HG03039 (cell line): ENCODE measurements around the gene SERGEF.

Source experiments
- ATAC-seq: cut with Tn5 transposase; IDR thresholded peaks from one replicate; pipeline ENCODE4 v1.9.1; 2021; ENCODE audit warnings: mild to moderate bottlenecking, moderate library complexity; ENCODE audit not compliant: unreplicated experiment

The SERGEF gene

GRCh38 chr11:17760102-17761029 is 252.5 kb downstream of the SERGEF start:
- no peak for ATAC-seq

GRCh38 chr11:17755891-17756290 is 257.0 kb downstream of the SERGEF start:
- no peak for ATAC-seq

- no peak for ATAC-seq
Observed at GRCh38 chr11:17753641-17754040, 259.2 kb downstream of the SERGEF start.

- ATAC-seq = no peak
Observed at GRCh38 chr11:17753153-17753552, 259.7 kb downstream of the SERGEF start.

- ATAC-seq = no peak
Observed at GRCh38 chr11:17752144-17752543, 260.7 kb downstream of the SERGEF start.

GRCh38 chr11:17751558-17751957 is 261.3 kb downstream of the SERGEF start:
- no peak for ATAC-seq

GRCh38 chr11:17750801-17751165 is 262.1 kb downstream of the SERGEF start:
- no peak for ATAC-seq

GRCh38 chr11:17750013-17750800 is 262.6 kb downstream of the SERGEF start:
- ATAC-seq = no peak

GRCh38 chr11:17748761-17749721 is 263.8 kb downstream of the SERGEF start:
- ATAC-seq = no peak

- ATAC-seq = no peak
Observed at GRCh38 chr11:17748044-17748443, 264.8 kb downstream of the SERGEF start.

- ATAC-seq = no peak
Observed at GRCh38 chr11:17747131-17747955, 265.5 kb downstream of the SERGEF start.

GRCh38 chr11:17746096-17746495 is 266.8 kb downstream of the SERGEF start:
- ATAC-seq = no peak

- ATAC-seq = no peak
Observed at GRCh38 chr11:17745023-17745772, 267.6 kb downstream of the SERGEF start.

GRCh38 chr11:17744151-17744940 is 268.5 kb downstream of the SERGEF start:
- ATAC-seq = no peak

- ATAC-seq = no peak
Observed at GRCh38 chr11:17743808-17744119, 269.1 kb downstream of the SERGEF start.

- ATAC-seq = no peak
Observed at GRCh38 chr11:17743026-17743807, 269.6 kb downstream of the SERGEF start.

- no peak for ATAC-seq
Observed at GRCh38 chr11:17742019-17742418, 270.8 kb downstream of the SERGEF start.

- ATAC-seq = no peak
Observed at GRCh38 chr11:17741487-17741886, 271.4 kb downstream of the SERGEF start.
